ENCODE measurements around the gene PRKN. TPM values are rescaled to one million over a fixed set of nuclear protein-coding genes. Genes with fewer than 3 reads are reported as not detected.

The PRKN gene
- total RNA-seq, 4 donors from 2014 or later = 4.5 to 12.3 (median 9.0) TPM

- H3K9me3 ChIP-seq = no peaks in the 10 kb centered on the region
- WGBS, 2 donors (ENCODE audit: low coverage in 1 of 2) = 93 to 97% methylated on average over 6 of the region's 6 CpGs
- intact Hi-C loops (cut with DNase I; ENCODE audit: low total_unique reads) = no loop called here
- in situ Hi-C loops (cut with MboI; ENCODE audit: low pct_ligation_motif_present in 1 of 4, low pct_unique_long_range_greater_than_20kb in 1 of 4, low sequenced_read_pairs in 3 of 4) = no loop called here
- no peak overlapping the region for H3K27ac ChIP-seq
- H3K27me3 ChIP-seq = no peaks in the 10 kb centered on the region
- TF ChIP-seq POLR2AphosphoS5 (IDR thresholded peaks at IDR 0.05) = no peak
- no peak for TF ChIP-seq EP300 (IDR thresholded peaks at IDR 0.05; ENCODE audit: low read depth)
- no peak for TF ChIP-seq CTCF (IDR thresholded peaks at IDR 0.05)
- no peak for TF ChIP-seq POLR2A (IDR thresholded peaks at IDR 0.05)
- no peak overlapping the region for H3K4me3 ChIP-seq
- no peak for DNase-seq
- no peaks in the 10 kb centered on the region for H3K4me1 ChIP-seq
- H3K36me3 ChIP-seq = no peaks in the 10 kb centered on the region
These were observed 577.8 kb downstream of the PRKN start for GRCh38 chr6:162149786-162150185.

- 79 to 100% methylated on average over 2 to 3 of the region's 3 CpGs for WGBS, 2 donors (ENCODE audit: low coverage in 1 of 2)
- no peaks in the 10 kb centered on the region for H3K36me3 ChIP-seq
- H3K9me3 ChIP-seq = no peaks in the 10 kb centered on the region
- no peak overlapping the region for H3K27ac ChIP-seq
- no peaks in the 10 kb centered on the region for H3K4me1 ChIP-seq
- no peaks in the 10 kb centered on the region for H3K27me3 ChIP-seq
- in situ Hi-C loops (cut with MboI; ENCODE audit: low pct_ligation_motif_present in 1 of 4, low pct_unique_long_range_greater_than_20kb in 1 of 4, low sequenced_read_pairs in 3 of 4) = no loop called here
- intact Hi-C loops (cut with DNase I; ENCODE audit: low total_unique reads) = no loop called here
- H3K4me3 ChIP-seq = no peak overlapping the region
- no peak for DNase-seq
- TF ChIP-seq POLR2AphosphoS5 (IDR thresholded peaks at IDR 0.05) (no peak), POLR2A (IDR thresholded peaks at IDR 0.05) (no peak), EP300 (IDR thresholded peaks at IDR 0.05; ENCODE audit: low read depth) (no peak), CTCF (IDR thresholded peaks at IDR 0.05) (no peak)
These were observed 579.8 kb downstream of the PRKN start for GRCh38 chr6:162147805-162148204.

- Histone ChIP-seq H3K4me3 (no peak overlapping the region), H3K9me3 (no peaks in the 10 kb centered on the region), H3K27ac (no peak overlapping the region), H3K36me3 (no peaks in the 10 kb centered on the region), H3K27me3 (no peaks in the 10 kb centered on the region), H3K4me1 (no peaks in the 10 kb centered on the region)
- intact Hi-C loops (cut with DNase I; ENCODE audit: low total_unique reads) = no loop called here
- WGBS, 2 donors (ENCODE audit: low coverage in 1 of 2) = 67 to 89% methylated on average over 1 of the region's 1 CpG
- in situ Hi-C loops (cut with MboI; ENCODE audit: low pct_ligation_motif_present in 1 of 4, low pct_unique_long_range_greater_than_20kb in 1 of 4, low sequenced_read_pairs in 3 of 4) = no loop called here
- no peak for DNase-seq
- TF ChIP-seq EP300 (IDR thresholded peaks at IDR 0.05; ENCODE audit: low read depth) = no peak
- TF ChIP-seq CTCF (IDR thresholded peaks at IDR 0.05) = no peak
- no peak for TF ChIP-seq POLR2A (IDR thresholded peaks at IDR 0.05)
- TF ChIP-seq POLR2AphosphoS5 (IDR thresholded peaks at IDR 0.05) = no peak
These were observed 580.3 kb downstream of the PRKN start for GRCh38 chr6:162147281-162147680.

GRCh38 chr6:162140251-162140852 lies 587.2 kb downstream of the PRKN start:
- WGBS, 2 donors (ENCODE audit: low coverage in 1 of 2) = 59 to 61% methylated on average over 7 of the region's 7 CpGs
- Histone ChIP-seq H3K4me3 (no peak overlapping the region), H3K4me1 (no peaks in the 10 kb centered on the region), H3K27me3 (no peaks in the 10 kb centered on the region), H3K27ac (no peak overlapping the region), H3K9me3 (peaks cover 0 to 2% of the 10 kb centered on the region in 2 donors), H3K36me3 (no peaks in the 10 kb centered on the region)
- in situ Hi-C loops (cut with MboI; ENCODE audit: low pct_ligation_motif_present in 1 of 4, low pct_unique_long_range_greater_than_20kb in 1 of 4, low sequenced_read_pairs in 3 of 4) = no loop called here
- DNase-seq = no peak
- intact Hi-C loops (cut with DNase I; ENCODE audit: low total_unique reads) = no loop called here
- TF ChIP-seq POLR2AphosphoS5 (IDR thresholded peaks at IDR 0.05) (no peak), EP300 (IDR thresholded peaks at IDR 0.05; ENCODE audit: low read depth) (no peak), CTCF (IDR thresholded peaks at IDR 0.05) (no peak), POLR2A (IDR thresholded peaks at IDR 0.05) (no peak)
